ENCODE measurements around the gene PLXDC2.

- TF ChIP-seq CTCF (IDR thresholded peaks at IDR 0.05; ENCODE audit: poor library complexity) (no peak), EZH2 (IDR thresholded peaks at IDR 0.05; ENCODE audit: borderline replicate concordance) (no peak)
These were observed 204.4 kb downstream of the PLXDC2 start for GRCh38 chr10:20020677-20021076.

Data from hepatocyte (in vitro differentiated cells).